GM19324 (cell line): ENCODE data around the gene NOX3.
A peak's percentile ranks its signal among the peaks of the same experiment; 100 is the strongest.
"Not testable (repeated sequence)": the region's sequence is repeated elsewhere in the genome, so short reads cannot be mapped to it uniquely, and the experiment has no call there.

ENCODE experiments used
- ATAC-seq: cut with Tn5 transposase; IDR thresholded peaks from one replicate; pipeline ENCODE4 v1.9.1; 2021; ENCODE audit warnings: mild to moderate bottlenecking, moderate library complexity; ENCODE audit not compliant: unreplicated experiment, low FRiP score

The NOX3 gene

GRCh38 chr6:155377061-155377460 lies 78.6 kb downstream of the NOX3 start:
- ATAC-seq = no peak

- no peak for ATAC-seq
These were observed 79.8 kb downstream of the NOX3 start for GRCh38 chr6:155375801-155376200.

GRCh38 chr6:155374681-155375080 lies 81.0 kb downstream of the NOX3 start:
- ATAC-seq = no peak

GRCh38 chr6:155373276-155373675 lies 82.4 kb downstream of the NOX3 start:
- no peak for ATAC-seq

GRCh38 chr6:155372256-155372655 lies 83.4 kb downstream of the NOX3 start:
- ATAC-seq = no peak

GRCh38 chr6:155371230-155371629 lies 84.4 kb downstream of the NOX3 start:
- ATAC-seq = no peak

- no peak for ATAC-seq
These were observed 89.3 kb downstream of the NOX3 start for GRCh38 chr6:155366325-155366724.

- ATAC-seq = no peak
These were observed 90.7 kb downstream of the NOX3 start for GRCh38 chr6:155364844-155365437.

GRCh38 chr6:155364021-155364420 lies 91.6 kb downstream of the NOX3 start:
- ATAC-seq = not testable (repeated sequence)

- not testable (repeated sequence) for ATAC-seq
These were observed 92.5 kb downstream of the NOX3 start for GRCh38 chr6:155362968-155363632.

- ATAC-seq = no peak
These were observed 101.5 kb downstream of the NOX3 start for GRCh38 chr6:155354167-155354566.

GRCh38 chr6:155352811-155353210 lies 102.8 kb downstream of the NOX3 start:
- no peak for ATAC-seq

GRCh38 chr6:155352130-155352420 lies 103.6 kb downstream of the NOX3 start:
- ATAC-seq = no peak

- ATAC-seq = peak; percentile 85
These were observed 104.1 kb downstream of the NOX3 start for GRCh38 chr6:155351273-155352129.

- ATAC-seq = no peak
These were observed 105.7 kb downstream of the NOX3 start for GRCh38 chr6:155349956-155350355.

- no peak for ATAC-seq
These were observed 106.5 kb downstream of the NOX3 start for GRCh38 chr6:155349129-155349528.

GRCh38 chr6:155347800-155348199 lies 107.8 kb downstream of the NOX3 start:
- ATAC-seq = no peak

- ATAC-seq = no peak
These were observed 108.7 kb downstream of the NOX3 start for GRCh38 chr6:155346957-155347356.
